Measurements from ENCODE around the gene MYZAP.

The MYZAP gene

GRCh38 chr15:57578288-57578900 is 13.3 kb upstream of the MYZAP start:
- DNase-seq (ENCODE audit: low read depth), result no peak
- TF ChIP-seq CTCF (conservative IDR thresholded peaks at IDR 0.05; ENCODE audit: control insufficient read depth, insufficient read depth, low read depth, low read length), result no peak

GRCh38 chr15:57580428-57580827 is 11.3 kb upstream of the MYZAP start:
- no peak for TF ChIP-seq CTCF (conservative IDR thresholded peaks at IDR 0.05; ENCODE audit: control insufficient read depth, insufficient read depth, low read depth, low read length)
- no peak overlapping the region for H3K4me3 ChIP-seq (ENCODE audit: control insufficient read depth, low read depth, low read length)
- DNase-seq (ENCODE audit: low read depth), result no peak

More at GRCh38 chr15:57578288-57578900, 13.3 kb upstream of the MYZAP start:
- no peak overlapping the region for H3K4me3 ChIP-seq (ENCODE audit: control insufficient read depth, low read depth, low read length)

DNA sequence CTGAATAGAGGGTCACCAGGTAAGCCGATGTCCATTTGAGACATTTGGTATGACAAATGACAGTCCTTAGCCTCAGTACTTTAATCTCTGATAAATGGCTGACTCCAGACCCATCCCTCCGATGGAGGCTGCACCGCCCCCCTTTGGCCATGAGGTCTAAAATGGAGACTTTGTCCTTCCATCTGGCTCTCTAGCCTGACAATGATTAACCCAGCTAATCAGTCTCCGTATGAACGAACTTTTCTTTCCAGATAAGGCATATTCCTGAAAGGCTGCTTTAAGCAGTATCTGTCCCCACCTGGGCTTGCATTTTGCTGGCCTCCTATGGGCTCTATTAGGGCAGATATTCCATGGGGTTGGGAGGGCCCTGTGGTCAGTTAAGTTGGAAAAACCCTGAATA is 10.8 kb upstream of the MYZAP start:
- no peak for DNase-seq (ENCODE audit: low read depth)
- no peak for TF ChIP-seq CTCF (conservative IDR thresholded peaks at IDR 0.05; ENCODE audit: control insufficient read depth, insufficient read depth, low read depth, low read length)
- H3K4me3 ChIP-seq (ENCODE audit: control insufficient read depth, low read depth, low read length), result no peak overlapping the region

DNA sequence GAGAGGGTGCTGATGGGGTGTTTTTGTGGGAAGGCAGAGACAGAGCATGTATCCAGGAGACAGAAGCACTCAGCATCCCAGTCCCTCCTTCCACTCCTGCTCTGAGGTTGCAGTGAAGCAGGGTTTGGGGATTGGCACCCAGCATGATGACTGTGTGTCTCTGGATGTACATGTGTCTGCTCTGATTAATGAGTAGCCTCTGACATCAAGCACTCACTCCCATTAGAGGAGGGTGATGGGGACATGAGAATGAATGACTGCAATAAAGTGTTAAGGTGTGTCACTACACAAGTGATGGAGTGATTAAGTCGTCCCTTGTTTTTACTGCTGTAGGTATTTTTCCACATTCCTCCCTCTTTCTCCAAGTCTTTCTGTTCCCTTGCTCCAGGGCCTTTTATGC is 9.6 kb upstream of the MYZAP start:
- no peak for TF ChIP-seq CTCF (conservative IDR thresholded peaks at IDR 0.05; ENCODE audit: control insufficient read depth, insufficient read depth, low read depth, low read length)
- H3K4me3 ChIP-seq (ENCODE audit: control insufficient read depth, low read depth, low read length), result no peak overlapping the region
- no peak for DNase-seq (ENCODE audit: low read depth)

GRCh38 chr15:57583282-57583681 is 8.4 kb upstream of the MYZAP start:
- DNase-seq (ENCODE audit: low read depth), result no peak
- TF ChIP-seq CTCF (conservative IDR thresholded peaks at IDR 0.05; ENCODE audit: control insufficient read depth, insufficient read depth, low read depth, low read length), result no peak
- no peak overlapping the region for H3K4me3 ChIP-seq (ENCODE audit: control insufficient read depth, low read depth, low read length)

GRCh38 chr15:57583720-57584119 is 8.0 kb upstream of the MYZAP start:
- no peak for TF ChIP-seq CTCF (conservative IDR thresholded peaks at IDR 0.05; ENCODE audit: control insufficient read depth, insufficient read depth, low read depth, low read length)
- no peak for DNase-seq (ENCODE audit: low read depth)
- H3K4me3 ChIP-seq (ENCODE audit: control insufficient read depth, low read depth, low read length), result no peak overlapping the region

All from fibroblast of mammary gland (primary cell).